GM19468 (cell line): ENCODE results near the gene KIAA1614.
"Not testable (repeated sequence)": the region's sequence is repeated elsewhere in the genome, so short reads cannot be mapped to it uniquely, and the experiment has no call there.

Experiments used
- ATAC-seq: cut with Tn5 transposase; IDR thresholded peaks from one replicate; pipeline ENCODE4 v1.9.1; 2021; ENCODE audit warnings: mild to moderate bottlenecking, moderate library complexity, moderate number of reproducible peaks; ENCODE audit not compliant: unreplicated experiment; ENCODE audit errors: extremely low read depth

Gene KIAA1614

DNA sequence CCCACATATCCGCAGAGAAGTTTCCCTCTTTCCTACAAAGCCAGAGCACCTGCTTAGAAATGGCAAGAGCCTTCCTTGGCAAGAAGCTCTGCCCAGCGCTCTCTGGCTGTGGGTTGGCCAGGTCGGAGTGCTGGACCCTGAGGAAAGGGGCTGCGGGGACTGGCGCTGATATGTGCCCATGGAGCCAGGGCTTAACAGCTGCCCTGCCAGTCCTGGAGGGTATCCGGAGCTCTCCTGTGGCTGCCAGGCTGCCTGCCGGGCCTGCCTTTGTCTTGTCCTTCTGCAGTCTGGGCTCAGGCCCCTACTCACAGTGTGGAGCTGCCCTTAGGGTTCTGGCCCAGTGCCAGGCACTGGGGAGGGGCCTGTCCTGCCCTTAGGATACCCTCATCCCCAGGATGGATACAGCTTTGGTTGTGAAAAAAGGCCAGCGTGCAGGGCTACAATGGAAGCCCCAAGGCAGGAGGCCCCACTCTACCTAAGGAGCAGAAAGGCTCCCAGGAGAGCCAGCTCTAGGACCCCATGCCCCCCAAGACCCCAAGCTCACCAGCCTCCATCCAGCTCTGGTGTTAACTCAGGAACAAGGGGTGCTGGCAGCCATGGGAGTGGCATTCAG is 43.4 kb downstream of the KIAA1614 start:
- no peak for ATAC-seq

DNA sequence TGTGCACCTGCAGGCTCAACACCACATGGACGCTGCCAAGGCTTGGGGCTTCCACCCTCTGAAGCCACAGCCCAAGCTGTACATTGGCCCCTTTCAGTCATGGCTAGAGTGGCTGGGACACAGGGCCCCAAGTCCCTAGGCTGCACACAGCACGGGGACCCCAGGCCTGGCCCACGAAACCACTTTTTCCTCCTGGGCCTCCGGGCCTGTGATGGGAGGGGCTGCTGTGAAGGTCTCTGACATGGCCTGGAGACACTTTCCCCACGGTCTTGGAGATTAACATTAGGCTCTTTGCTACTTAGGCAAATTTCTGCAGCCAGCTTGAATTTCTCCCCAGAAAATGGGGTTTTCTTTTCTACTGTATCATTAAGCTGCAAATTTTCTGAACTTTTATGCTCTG is 46.9 kb downstream of the KIAA1614 start:
- ATAC-seq, result not testable (repeated sequence)

DNA sequence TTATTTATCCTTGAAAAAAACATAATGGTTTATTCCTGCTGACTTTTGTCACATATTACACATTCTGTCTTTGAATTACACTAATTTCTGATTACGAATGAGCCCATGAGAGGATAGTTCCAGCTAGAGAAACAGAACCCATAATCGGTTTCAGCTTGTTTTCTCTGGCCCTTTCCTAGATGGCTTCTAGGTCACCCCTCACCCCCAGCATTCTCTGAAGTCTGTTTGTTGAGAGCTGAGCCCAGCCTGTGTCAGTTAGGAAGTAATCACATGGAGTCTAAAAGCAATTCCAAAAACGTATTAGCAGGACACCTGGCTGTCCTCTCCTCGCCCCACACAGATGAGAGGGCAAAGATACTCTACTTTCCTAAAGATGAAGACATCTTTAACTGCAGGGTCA is 48.9 kb downstream of the KIAA1614 start:
- ATAC-seq, result no peak

DNA sequence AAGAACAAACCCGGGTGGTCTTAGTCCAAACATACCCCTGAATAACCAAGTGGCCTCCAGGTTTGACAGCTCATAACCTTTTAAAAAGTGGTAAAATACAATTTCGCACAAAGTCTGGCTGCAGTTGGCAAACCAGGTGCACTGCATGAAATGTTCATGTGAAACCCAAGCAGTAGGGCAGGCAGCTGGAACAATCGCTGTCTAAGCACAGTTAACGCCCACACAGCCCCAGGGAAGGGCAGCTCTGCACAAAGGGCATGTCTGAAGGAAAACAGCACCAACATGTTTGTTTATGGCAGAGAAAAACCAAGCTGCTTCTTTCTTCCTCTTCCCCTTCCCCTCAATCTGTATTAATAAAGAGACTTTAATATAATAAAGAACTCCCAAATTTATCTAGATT is 49.5 kb downstream of the KIAA1614 start:
- no peak for ATAC-seq

DNA sequence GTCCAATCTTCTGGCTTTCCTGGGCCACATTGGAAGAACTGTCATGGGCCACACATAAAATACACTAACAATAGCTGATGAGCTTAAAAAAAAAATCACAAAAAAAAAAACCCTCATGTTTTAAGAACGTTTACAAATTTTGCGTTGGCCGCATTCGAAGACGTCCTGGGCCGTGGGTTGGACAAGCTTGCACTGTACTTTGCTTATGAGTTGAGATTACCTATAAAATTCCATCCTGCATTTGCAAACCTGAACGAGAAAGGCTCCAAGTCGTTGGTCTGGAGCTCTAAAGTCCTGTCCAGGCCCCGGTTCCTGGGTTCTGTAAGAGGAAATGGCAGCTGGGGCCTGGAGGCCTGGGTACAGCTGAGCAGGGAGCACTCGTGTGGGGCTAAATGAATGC is 51.4 kb downstream of the KIAA1614 start:
- ATAC-seq, result no peak

DNA sequence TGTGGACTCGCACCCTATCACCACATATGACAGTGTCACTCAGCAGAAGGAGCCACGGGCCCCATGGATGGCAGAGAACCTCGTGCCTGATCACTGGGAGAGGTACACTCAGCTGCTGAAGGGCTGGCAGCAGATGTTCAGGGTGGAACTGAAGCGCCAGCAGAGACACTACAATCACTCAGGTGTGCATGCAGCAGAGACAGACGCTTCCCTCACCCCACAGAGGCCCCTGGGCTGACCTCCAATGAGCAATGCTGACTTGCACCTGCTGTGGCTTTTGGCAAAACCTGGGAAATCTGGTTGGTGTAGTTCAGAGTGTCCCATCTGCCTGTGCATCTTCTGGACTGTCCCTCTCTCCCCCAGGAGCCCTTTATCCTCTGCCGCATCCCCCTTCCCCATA is 51.9 kb downstream of the KIAA1614 start:
- ATAC-seq, result no peak

DNA sequence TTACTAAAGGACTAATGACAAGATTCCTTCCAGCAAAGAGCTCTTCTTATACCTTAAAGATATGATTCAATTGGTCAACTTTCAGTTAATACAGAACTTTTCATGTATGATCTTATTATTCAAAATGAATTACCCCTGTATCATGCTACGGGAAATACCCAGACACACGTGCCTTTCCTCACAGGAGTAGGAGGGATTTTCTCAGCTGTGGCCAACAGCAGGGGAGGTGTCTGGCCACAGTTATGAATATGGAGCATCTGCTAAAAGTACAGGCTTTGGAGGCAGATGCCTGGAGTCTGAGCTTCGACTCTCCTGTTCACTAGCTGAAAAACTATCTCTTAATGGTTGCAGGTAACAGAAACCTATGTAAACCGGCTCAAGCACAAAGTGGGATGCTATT is 53.6 kb downstream of the KIAA1614 start:
- ATAC-seq, result no peak

DNA sequence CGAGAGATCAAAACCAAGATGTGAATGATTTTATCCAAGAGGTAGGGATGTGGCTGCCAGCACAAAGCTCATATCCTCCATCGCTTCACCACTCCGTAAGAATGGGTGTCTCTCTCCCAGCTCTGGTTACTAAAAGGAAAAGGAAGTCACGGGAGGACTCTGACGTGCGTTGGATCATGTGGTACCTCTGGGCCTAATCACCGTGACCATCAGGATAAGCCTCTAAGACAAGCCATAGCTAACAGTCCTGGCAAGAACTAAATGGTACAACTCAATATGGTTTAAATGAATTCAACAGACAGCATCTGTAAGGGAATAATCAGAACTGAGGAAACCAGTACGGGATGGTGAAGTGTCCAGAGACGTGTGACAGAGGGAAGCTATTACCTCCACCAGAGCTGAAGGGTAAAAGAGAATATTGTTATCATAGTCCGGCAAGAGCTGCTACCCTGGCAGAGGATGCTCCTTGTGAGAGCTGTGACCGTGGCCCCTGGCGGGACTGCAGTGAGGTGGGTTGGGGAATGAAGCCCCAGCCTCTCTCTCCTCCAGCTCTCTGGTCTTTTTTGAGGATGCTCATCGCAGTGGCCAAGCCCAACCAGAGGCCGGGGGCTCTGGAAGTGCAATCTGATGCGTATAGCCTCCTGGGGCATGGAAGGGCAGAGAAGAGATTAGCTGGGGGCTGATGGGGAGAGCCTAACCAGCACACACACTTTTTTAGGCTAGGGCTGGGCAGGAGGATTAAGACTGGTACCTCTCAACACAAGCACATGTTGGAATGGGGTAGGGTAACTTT is 54.2 kb downstream of the KIAA1614 start:
- ATAC-seq, result no peak

DNA sequence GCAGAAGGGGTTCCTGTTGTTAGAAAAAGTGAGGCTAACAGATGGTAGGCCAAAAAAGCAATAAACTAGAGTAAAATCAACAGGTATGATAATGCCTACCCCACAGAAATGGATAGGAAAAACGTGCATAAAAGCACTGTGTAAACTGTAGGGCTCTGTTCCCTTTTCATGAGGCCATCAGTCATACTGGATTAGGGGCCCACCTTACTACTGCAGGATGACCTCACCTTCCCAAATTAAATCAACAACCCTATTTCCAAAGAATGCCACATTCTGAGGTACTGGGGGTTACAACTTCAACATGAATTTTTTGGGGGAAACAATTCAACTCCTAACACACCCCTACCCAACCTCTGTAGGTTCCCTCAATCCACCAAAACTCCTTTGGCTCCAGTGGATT is 54.9 kb downstream of the KIAA1614 start:
- ATAC-seq, result no peak

DNA sequence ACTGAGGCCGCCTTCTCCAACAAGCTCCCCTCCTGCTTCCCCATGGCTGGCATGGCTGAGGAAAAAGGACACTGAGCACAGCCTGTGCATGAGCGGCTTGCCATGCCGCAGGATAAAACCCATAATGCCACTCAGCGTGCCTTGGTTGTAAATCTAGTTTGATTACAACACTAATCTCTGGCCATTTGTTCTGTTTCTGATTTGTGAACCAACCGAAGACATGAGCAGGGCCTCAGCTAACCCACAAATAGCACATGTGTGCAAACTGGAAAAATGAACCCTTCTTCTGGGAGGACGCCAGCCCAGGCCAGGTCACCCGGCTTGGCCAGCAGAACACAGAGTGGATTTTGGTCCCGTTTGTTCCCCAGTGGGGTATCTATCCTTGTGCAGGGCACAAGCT is 56.1 kb downstream of the KIAA1614 start:
- not testable (repeated sequence) for ATAC-seq

DNA sequence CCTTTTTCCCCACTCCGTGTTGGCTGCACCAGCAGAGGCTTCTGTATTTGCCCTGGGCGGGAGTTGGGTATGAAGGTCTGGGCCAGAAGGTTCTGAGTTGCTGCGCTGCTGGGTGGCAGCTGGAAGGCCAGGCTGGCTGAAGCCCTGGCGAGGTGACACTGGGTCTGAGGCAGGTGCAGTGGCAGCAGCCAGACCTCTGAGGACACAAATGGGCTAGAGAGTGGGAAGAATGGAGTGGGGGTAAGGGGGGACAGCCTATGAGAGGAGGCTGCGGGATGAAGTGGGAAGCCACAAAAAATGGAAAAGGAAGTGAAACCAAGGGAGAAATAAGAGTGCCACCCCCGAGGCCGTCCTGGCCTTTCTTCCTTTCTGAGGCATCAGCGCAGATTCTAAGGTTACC is 56.7 kb downstream of the KIAA1614 start:
- no peak for ATAC-seq

DNA sequence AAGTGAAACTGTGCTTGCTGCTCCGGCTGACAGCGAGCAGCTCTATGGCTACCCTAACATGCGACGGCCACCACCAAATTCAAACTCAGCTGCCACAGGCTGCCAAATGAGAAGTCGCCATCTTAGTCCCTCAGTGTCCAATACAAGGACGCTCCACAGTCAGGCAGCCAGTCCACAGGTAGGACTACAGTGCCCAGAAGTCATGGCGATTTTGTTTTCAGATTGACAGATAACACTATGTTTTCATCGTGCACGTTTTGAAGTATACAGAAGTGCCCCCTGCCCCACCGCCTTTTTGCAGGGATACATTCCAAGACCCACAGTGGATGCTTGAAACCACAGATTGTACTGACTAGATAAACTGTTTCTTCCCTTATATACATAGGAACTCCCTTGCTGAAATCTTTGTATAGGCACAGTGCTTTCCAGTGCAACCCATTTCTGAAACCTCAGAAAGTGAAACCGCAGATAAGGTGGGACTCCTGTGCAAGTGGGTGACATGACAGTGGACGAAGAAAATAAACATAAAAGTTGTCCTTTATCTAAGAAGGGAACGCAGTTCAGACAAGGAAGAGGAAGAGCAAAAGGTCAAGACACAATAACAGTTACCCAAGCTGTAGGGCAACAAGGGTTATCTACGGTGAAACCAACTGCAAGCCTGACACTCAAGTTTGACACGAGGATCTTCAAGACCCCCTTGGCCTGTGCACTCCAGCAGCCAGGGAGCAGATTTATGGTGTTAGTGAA is 57.8 kb downstream of the KIAA1614 start:
- ATAC-seq, result no peak

DNA sequence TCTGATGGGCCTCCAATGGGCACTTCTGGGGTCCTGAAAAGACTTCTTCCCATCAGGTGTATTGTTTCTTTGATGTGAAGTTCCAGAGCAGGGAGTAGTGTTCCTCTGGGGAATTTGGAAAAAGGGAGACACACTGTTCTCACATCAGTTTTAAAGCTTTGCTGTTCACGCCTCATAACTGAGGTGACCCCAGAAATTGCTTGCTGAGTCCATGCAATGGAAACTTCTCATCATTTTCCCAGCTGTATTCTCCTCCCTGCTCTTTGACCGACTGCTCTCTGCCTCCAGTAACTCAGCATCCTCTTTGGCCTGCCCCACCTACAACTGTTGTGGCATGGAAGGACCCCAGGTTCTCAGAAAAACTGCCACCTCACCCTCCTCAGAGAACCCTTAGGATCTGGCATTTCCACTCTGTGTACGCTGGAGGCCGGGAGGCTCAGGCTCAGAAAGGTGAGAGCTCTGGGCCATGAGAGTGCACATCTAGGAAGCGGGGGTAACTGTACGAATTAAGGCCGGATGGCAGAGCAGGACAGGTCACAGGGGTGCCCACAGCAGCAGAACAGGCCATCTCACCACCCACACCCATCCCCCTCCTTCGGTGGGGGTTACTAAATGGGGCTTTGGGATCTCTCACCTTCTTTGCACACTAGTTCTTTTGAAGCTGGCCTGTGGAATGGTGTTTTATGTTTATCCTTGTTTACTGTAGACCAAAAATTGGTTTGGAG is 58.7 kb downstream of the KIAA1614 start:
- ATAC-seq, result no peak

DNA sequence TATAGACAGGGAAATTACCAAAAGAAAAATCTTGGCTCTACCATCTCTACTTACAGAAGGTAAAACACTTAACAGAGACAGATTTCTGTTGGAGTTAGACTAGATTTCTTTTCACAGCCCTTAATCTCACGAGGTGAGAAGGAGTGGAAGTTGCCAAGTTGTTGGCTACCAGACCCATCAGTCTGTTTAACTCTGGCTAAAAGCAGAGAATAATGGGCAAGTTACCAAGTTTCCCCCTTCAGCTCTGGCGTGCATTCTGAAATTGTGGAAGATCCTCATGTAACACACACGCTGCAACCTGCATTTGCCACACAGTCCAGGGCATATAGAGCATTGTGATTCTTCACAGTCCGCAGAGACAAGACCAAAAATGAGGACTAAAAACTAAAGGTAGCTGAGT is 60.7 kb downstream of the KIAA1614 start:
- no peak for ATAC-seq

DNA sequence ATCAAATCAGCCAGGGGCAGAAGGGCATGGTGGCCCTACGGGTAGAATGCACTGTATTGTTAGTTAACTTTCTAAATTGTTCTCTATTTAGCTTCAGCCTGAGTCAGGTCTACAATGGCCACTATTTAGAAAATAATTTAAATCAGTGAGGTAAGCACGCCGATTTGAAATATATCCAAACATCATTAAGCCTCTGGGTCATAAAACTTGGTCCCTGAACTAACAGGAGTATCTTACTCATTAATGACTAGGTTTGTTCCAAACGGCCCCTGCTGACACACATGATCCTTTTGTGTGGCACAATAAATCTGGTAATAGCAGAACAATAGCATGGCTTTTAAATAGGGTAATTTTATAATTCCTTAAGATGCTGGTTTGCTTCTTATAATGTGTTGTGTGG is 61.5 kb downstream of the KIAA1614 start:
- no peak for ATAC-seq

DNA sequence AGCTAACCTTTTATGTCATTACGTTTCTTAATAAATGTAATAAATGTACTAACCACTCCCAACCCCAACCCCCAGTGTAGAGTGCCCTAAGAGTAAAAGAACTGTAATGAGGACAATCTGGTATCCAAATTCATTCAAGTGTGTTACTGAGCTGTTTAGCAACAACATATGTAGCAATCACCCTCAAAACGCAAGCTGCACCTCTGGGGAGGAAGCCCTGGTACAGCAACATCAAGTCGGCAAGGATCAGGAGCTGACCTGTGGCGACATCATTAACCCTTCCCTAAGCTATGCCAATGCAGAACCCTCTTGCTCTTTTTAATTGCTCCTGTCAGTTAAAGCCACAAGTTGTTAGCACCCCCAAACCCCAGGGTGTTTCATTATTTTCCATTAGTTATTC is 62.9 kb downstream of the KIAA1614 start:
- ATAC-seq, result no peak

DNA sequence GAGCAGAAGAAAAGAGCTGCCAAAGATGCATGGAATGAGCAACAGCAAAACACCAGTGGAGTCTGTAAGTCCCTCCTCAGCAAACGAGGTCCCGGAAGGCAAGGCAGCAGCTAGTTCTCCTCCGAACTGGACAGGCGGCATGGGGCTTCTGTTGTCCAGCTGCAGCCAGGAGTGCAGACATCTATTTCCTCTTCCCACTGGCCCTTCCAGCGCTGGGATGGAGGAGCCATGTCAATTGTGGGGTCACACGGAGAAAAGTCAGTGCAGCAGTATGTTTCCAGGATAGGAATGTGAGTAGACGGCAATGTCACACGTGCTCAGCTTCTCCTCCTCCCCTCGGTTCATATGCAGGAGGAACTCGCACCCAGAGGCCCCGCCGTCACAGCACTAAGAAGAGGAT is 63.5 kb downstream of the KIAA1614 start:
- no peak for ATAC-seq

DNA sequence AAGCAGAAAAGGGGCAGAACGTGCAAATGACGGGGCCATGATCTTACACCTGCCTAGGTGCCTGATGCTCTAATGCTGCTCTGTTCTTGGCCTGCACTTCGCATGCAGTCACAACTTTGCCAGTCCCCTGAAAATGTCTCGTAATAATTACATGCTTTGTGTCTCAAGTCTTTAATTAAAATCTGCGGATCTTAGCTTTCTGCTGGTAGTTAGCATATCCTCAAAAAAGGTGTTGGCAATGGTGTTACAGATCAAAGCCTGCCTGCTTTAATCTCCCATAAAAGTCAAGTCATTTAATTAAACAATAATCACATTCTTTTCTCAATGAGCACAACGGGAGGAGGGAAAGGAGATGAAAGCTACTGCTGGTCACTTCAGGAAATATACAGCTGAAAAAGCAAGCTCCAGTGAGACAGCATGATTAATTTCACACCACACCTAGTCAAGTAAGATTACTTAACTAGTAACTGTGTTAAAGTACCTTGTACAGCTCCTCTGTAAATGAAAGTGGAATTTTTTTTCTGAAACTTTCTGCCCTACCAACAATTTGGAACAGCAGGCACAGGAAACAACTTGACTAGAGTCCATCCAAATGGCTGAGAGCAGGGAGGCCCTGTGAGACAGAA is 64.1 kb downstream of the KIAA1614 start:
- no peak for ATAC-seq

DNA sequence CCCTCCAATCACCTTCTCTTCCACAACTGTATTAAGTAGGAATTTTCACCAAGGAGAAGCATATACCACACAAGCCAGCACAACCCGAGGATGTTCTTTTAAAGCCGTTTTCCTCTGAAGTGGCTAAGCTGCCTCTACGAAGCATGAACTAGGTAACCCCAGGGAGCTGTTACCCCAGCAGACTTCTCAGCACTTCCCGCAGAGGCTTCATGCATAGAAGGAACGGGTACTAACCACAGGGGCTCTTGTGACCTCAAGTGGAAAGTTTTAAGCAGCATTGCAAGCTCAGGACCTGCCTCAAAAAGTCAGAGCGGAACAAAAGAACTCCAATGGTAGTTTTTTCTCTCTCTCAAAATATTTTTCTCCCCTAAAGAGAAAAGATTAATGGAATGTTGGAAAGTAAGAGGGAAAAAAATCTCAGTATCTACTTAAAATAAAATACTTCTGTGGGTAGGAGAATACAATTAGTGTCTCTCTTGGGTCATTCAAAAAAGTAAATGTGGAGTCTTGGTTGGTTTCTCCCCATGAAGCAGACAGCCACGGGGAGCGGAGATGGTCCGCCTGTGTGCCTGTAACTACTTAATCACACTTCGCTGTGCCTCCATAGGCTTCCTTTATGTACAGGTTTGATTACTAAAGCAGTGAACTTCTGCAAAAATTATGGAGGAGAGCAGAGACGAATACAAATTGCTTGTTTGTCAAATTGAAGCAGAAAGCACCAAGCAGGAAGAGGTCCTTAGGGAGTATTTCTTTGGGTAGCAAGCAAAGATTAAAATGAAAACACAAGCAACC is 69.1 kb downstream of the KIAA1614 start:
- ATAC-seq, result peak; percentile 67
